GM12878 (cell line): Measurements from ENCODE around the gene NIPAL3. TPM values are rescaled to one million over a fixed set of nuclear protein-coding genes. Genes with fewer than 3 reads are reported as not detected.

Experiments used
- ATAC-seq: fragments of 200-7000 bp; cut with Tn5 transposase; 3 replicates; pipeline ENCODE4 v1.9.1; 2020; ENCODE audit warnings: mild to moderate bottlenecking, moderate library complexity
- BruUV-seq: library from RNA; stranded (reverse); fragments of 400-500 nt; replicated peaks from 2 replicates; lab custom pipeline; 2021; lab: Mats Ljungman, UMichigan
- CTCF ChIA-PET: fragments of 300-600 bp; sonication (Branson Sonifier 250); formaldehyde crosslinking; extraction: SDS; loops from one replicate; lab custom pipeline; 2021; ENCODE audit warnings: inconsistent platforms; lab: Yijun Ruan, JAX
- POLR2A ChIA-PET: fragments of 350-600 bp; formaldehyde crosslinking; extraction: SDS; loops from one replicate; lab custom pipeline; 2021; ENCODE audit warnings: inconsistent platforms; lab: Charles Lee
- RAD21 ChIA-PET: fragments of 300-600 bp; sonication (Branson Sonifier 250); formaldehyde crosslinking; loops from one replicate; lab custom pipeline; 2023; ENCODE audit warnings: antibody characterized with exemption; ENCODE audit not compliant: unreplicated experiment; lab: Charles Lee
- SMC1A ChIA-PET: fragments of 300-600 bp; sonication (Branson Sonifier 250); formaldehyde crosslinking; loops from one replicate; lab custom pipeline; 2023; ENCODE audit not compliant: unreplicated experiment, uncharacterized antibody; lab: Charles Lee
- DNase-seq: peaks from one replicate; pipeline ENCODE4 v3.0.0-alpha.2; 2011; ENCODE audit warnings: low read depth, low spot score
- FAIRE-seq: peaks from 3 replicates; lab custom pipeline; 2011; peaks lifted over from hg19 to GRCh38; lab: Jason Lieb, UNC
- H2AFZ ChIP-seq: 2 replicates; pipeline ENCODE4 v1.6.0; 2011; ENCODE audit warnings: low read depth, low read length, control low read depth; ENCODE audit not compliant: control insufficient read depth
- H3K27ac ChIP-seq: 2 replicates; pipeline ENCODE4 v1.5.1; 2011; ENCODE audit warnings: control low read depth; ENCODE audit not compliant: control insufficient read depth, insufficient read depth
- H3K27me3 ChIP-seq, 2 experiments: replicated peaks in 1 of 2; 2 replicates each; pipeline versions ENCODE4 v1.6.0 to v1.6.1; 2011; ENCODE audit warnings: low read length in 1 of 2; ENCODE audit not compliant: control insufficient read depth in 2 of 2, insufficient read depth in 2 of 2
- H3K36me3 ChIP-seq, 2 experiments: 2 replicates each; pipeline ENCODE4 v1.5.1; 2011; ENCODE audit warnings: low read length in 1 of 2; ENCODE audit not compliant: control insufficient read depth in 2 of 2, insufficient read depth in 2 of 2
- H3K4me1 ChIP-seq: 2 replicates; pipeline ENCODE4 v1.6.1; 2011; ENCODE audit warnings: mild to moderate bottlenecking, low read length, moderate library complexity, mixed read lengths; ENCODE audit not compliant: control insufficient read depth, insufficient read depth
- H3K4me2 ChIP-seq: 2 replicates; pipeline ENCODE4 v1.6.0; 2011; ENCODE audit warnings: control low read depth; ENCODE audit not compliant: control insufficient read depth, insufficient read depth
- H3K4me3 ChIP-seq: fragments of 200-600 bp; sonication (generic); 2 replicates; pipeline ENCODE4 v1.5.1; 2016
- H3K79me2 ChIP-seq: 2 replicates; pipeline ENCODE4 v1.6.0; 2011; ENCODE audit warnings: low read length; ENCODE audit not compliant: control insufficient read depth, insufficient read depth
- H3K9ac ChIP-seq: 2 replicates; pipeline ENCODE4 v1.8.0; 2011; ENCODE audit warnings: low read length, control low read depth, mixed read lengths; ENCODE audit not compliant: control insufficient read depth, insufficient read depth
- H3K9me3 ChIP-seq: replicated peaks from 3 replicates; pipeline ENCODE4 v1.5.1; 2011; ENCODE audit warnings: mild to moderate bottlenecking, low read length; ENCODE audit not compliant: control insufficient read depth, insufficient read depth
- H4K20me1 ChIP-seq: 2 replicates; pipeline ENCODE4 v1.6.0; 2011; ENCODE audit not compliant: control insufficient read depth, insufficient read depth
- CHD2 ChIP-seq: IDR thresholded peaks from 2 replicates; pipeline ENCODE4 v1.6.1; 2011; ENCODE audit warnings: low read depth, low read length, improper control_type of control experiment, borderline replicate concordance
- E4F1 ChIP-seq: fragments of 450-650 bp; IDR thresholded peaks from 2 replicates; pipeline ENCODE4 v1.6.1; 2018; ENCODE audit warnings: borderline replicate concordance, mild to moderate bottlenecking; ENCODE audit not compliant: partially characterized antibody
- EGR1 ChIP-seq, 2 experiments: IDR thresholded peaks; 1 replicate in 1 of 2; 2 replicates in 1 of 2; pipeline ENCODE4 v1.6.1; 2011 to 2012; ENCODE audit warnings: low read depth in 2 of 2, low read length in 2 of 2, borderline replicate concordance in 1 of 2, mild to moderate bottlenecking in 1 of 2, moderate library complexity in 1 of 2
- KLF5 ChIP-seq: fragments of 450-650 bp; IDR thresholded peaks from 2 replicates; pipeline ENCODE4 v1.6.1; 2014; ENCODE audit warnings: mild to moderate bottlenecking; ENCODE audit not compliant: partially characterized antibody
- NBN ChIP-seq: fragments of 450-650 bp; IDR thresholded peaks from 2 replicates; pipeline ENCODE4 v1.6.1; 2016
- NKRF ChIP-seq: fragments of 450-650 bp; conservative IDR thresholded peaks from 2 replicates; pipeline ENCODE4 v1.6.1; 2017; ENCODE audit warnings: mild to moderate bottlenecking, moderate library complexity
- SREBF2 ChIP-seq: IDR thresholded peaks from 2 replicates; pipeline ENCODE4 v1.6.1; 2012; ENCODE audit warnings: mild to moderate bottlenecking, low read length
- ZBTB4 ChIP-seq: fragments of 450-650 bp; formaldehyde crosslinking; IDR thresholded peaks from 2 replicates; pipeline ENCODE4 v1.4.0; 2022; ENCODE audit warnings: mild to moderate bottlenecking, moderate library complexity
- ZNF384 ChIP-seq: IDR thresholded peaks from 2 replicates; pipeline ENCODE4 v1.6.1; 2012; ENCODE audit warnings: low read depth, mild to moderate bottlenecking, low read length, improper control_type of control experiment, borderline replicate concordance
- ZNF687 ChIP-seq: fragments of 450-650 bp; IDR thresholded peaks from 2 replicates; pipeline ENCODE4 v1.6.1; 2017; ENCODE audit warnings: mild to moderate bottlenecking, moderate library complexity
- WGBS: methylation state at CpG from one replicate; pipeline ENCODE4 v1.1.6; 2016; ENCODE audit warnings: low lambda C conversion rate; ENCODE audit not compliant: insufficient replicate concordance, insufficient coverage; ENCODE audit errors: missing lambda C conversion rate; 5-methylcytosine and 5-hydroxymethylcytosine counted together
- in situ Hi-C: fragments of 300-500 bp; cut with MboI; formaldehyde crosslinking; loops from 9 replicates; pipeline ENCODE4 v1.14.3; 2018; ENCODE audit warnings: mixed read lengths
- intact Hi-C: fragments of 100-400 bp; cut with micrococcal nuclease; formaldehyde crosslinking; loops from one replicate; pipeline ENCODE4 v1.14.2; 2022; ENCODE audit not compliant: unreplicated experiment
- polyA plus RNA-seq, 11 experiments: library from polyadenylated mRNA; depleted of rRNA in 4 of 11; unstranded in 6 of 11; stranded (reverse) in 5 of 11; fragments of >200 nt; fragmentation: Nextera tagmentation in 4 of 11; fragmentation: Illumina TruSeq in 1 of 11; extraction: Ambion mirVana in 4 of 11; extraction: Trizol in 1 of 11; gene quantifications; 1 replicate in 1 of 11; 2 replicates in 10 of 11; pipeline versions ENCODE4 v1.2.1 to v1.2.3, GENCODE V29; 2011 to 2016; ENCODE audit warnings: inconsistent platforms in 2 of 11, missing spikeins in 2 of 11, low read depth in 1 of 11
- total RNA-seq, 4 experiments: library from RNA; depleted of rRNA in 3 of 4; stranded (reverse); fragments of >200 nt in 3 of 4; fragmentation: Illumina TruSeq in 1 of 4; extraction: Trizol in 1 of 4; gene quantifications; 2 replicates each; pipeline versions ENCODE4 v1.2.1 to v1.2.3, GENCODE V29; 2013 to 2021

The NIPAL3 gene
- total and polyA plus RNA-seq, 10 of the 15 experiments (the other 5 are each of a cell fraction or from before 2014, with no cell fraction given): 2.1 to 9.4 (median 4.2) TPM

GRCh38 chr1:24438423-24438901 lies 22.9 kb downstream of the NIPAL3 start:
- WGBS: 81% methylated on average over 9 of the region's 9 CpGs
- FAIRE-seq: no peak
- no peak for TF ChIP-seq NBN
- TF ChIP-seq ZNF384: no peak
- TF ChIP-seq SREBF2: no peak
- no peak for TF ChIP-seq EGR1 (IDR thresholded peaks at IDR 0.05; ENCODE audit: borderline replicate concordance in 1 of 2, low read depth in 2 of 2, low read length in 2 of 2)
- TF ChIP-seq ZNF687: no peak
- no peak for TF ChIP-seq KLF5
- no peak for TF ChIP-seq CHD2
- no peak for TF ChIP-seq NKRF
- TF ChIP-seq ZBTB4 (CRISPR knock-in tag): no peak
- no peak for TF ChIP-seq E4F1

More at GRCh38 chr1:24438423-24438901, 22.9 kb downstream of the NIPAL3 start:
- ATAC-seq (no peak), DNase-seq (no peak)
- H2AFZ ChIP-seq: no peak overlapping the region
- H3K36me3 ChIP-seq: no peaks in the 10 kb centered on the region
- no peaks in the 10 kb centered on the region for H3K4me1 ChIP-seq
- ChIA-PET CTCF (interaction anchor here (0.8 kb wide), 1 partner anchor 30 kb away, joined by 3 read pairs; no protein-coding TSS in a partner anchor), POLR2A (no interaction called here), RAD21 (no interaction called here), SMC1A (no interaction called here)
- intact Hi-C loops: no loop called here
- no peak overlapping the region for H3K9ac ChIP-seq
- H3K9me3 ChIP-seq: no peaks in the 10 kb centered on the region
- no peaks in the 10 kb centered on the region for H3K79me2 ChIP-seq
- H3K4me3 ChIP-seq: no peak overlapping the region
- no TSS peak for BruUV-seq
- no peak overlapping the region for H3K4me2 ChIP-seq
- H3K27me3 ChIP-seq: no peaks in the 10 kb centered on the region
- in situ Hi-C loops: no loop called here
- no peak overlapping the region for H3K27ac ChIP-seq
- no peaks in the 10 kb centered on the region for H4K20me1 ChIP-seq
